ENCODE data around the gene CCDC184.

DNA sequence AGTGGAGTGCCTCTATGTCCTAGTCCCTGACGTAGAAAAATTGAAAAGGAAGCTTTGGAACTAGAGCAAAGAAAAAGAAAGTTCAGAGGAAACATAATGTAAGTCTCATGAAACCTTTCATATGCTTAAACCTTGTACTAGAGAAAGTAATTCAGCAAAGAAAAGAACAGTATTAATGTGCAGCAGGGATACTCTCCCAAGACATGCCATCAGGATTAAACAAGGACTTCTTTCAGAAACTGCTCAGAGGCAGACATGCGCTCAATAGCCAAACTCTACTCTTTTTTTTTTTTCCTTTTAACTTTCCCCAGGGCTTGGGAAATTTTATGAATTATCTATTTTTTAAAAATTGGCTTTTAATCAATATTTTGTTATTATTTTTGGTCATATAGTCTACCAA, 19.0 kb upstream of the CCDC184 start:
- TF ChIP-seq TMF1 (CRISPR knock-in tag; IDR thresholded peaks at IDR 0.05; ENCODE audit: low read depth) (no peak), FOXA1 (IDR thresholded peaks at IDR 0.05) (no peak), FOXA1 (CRISPR knock-in tag; IDR thresholded peaks at IDR 0.05) (no peak)
- TF ChIP-seq, protein P1, sequence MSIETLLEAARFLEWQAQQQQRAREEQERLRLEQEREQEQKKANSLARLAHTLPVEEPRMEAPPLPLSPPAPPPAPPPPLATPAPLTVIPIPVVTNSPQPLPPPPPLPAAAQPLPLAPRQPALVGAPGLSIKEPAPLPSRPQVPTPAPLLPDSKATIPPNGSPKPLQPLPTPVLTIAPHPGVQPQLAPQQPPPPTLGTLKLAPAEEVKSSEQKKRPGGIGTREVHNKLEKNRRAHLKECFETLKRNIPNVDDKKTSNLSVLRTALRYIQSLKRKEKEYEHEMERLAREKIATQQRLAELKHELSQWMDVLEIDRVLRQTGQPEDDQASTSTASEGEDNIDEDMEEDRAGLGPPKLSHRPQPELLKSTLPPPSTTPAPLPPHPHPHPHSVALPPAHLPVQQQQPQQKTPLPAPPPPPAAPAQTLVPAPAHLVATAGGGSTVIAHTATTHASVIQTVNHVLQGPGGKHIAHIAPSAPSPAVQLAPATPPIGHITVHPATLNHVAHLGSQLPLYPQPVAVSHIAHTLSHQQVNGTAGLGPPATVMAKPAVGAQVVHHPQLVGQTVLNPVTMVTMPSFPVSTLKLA (IDR thresholded peaks at IDR 0.05), result no peak
